ENCODE results near the gene PLXDC1.
A peak's percentile ranks its signal among the peaks of the same experiment; 100 is the strongest.
"Not testable (repeated sequence)": the region's sequence is repeated elsewhere in the genome, so short reads cannot be mapped to it uniquely, and the experiment has no call there.

The PLXDC1 gene

DNA sequence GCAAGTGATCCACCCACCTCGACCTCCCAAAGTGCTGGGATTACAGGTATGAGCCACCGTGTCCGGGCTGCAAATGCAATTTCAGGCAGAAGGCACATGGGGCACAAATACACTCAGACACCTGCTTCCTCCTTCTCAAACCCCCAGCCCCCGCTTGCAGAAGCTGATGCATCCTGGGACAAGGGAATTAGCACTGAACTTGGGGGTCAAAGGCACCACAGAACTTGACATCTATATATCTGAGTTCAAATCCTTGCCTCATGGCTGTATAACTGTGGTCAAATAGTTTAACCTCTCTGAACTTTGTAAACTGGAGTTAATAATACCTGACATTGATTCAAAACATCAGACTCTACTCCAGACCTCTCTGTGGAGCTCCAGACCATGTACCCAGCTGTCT lies 18.7 kb upstream of the PLXDC1 start:
- Histone ChIP-seq H3K4me1 (ENCODE audit: control insufficient read depth, insufficient read depth, low read length) (0 out of 2 replicates have a peak, but pooled peaks cover 4% of the 10 kb centered on the region), H3K9me3 (ENCODE audit: control insufficient read depth, insufficient read depth, low read depth, low read length) (no peaks in the 10 kb centered on the region), H3K4me3 (ENCODE audit: low read depth, low read length) (no peak overlapping the region), H3K36me3 (ENCODE audit: control insufficient read depth in 2 of 2, insufficient read depth in 1 of 2, low read length in 2 of 2) (peaks cover 0 to 1% of the 10 kb centered on the region in 2 experiments; a peak in 1 of 3 replicates), H3K27ac (ENCODE audit: extremely low read depth, low read depth, low read length) (no peak overlapping the region)
- TF ChIP-seq ZNF23 (tag by site-specific recombination; IDR thresholded peaks at IDR 0.05; ENCODE audit: borderline replicate concordance) (no peak), ZNF701 (tag by site-specific recombination; IDR thresholded peaks at IDR 0.05) (no peak), ZNF660 (tag by site-specific recombination; IDR thresholded peaks at IDR 0.05) (no peak), ZNF837 (tag by site-specific recombination; IDR thresholded peaks at IDR 0.05) (no peak), ZNF292 (tag by site-specific recombination; IDR thresholded peaks at IDR 0.05; ENCODE audit: borderline replicate concordance, low read depth) (no peak), ZBTB48 (tag by site-specific recombination; IDR thresholded peaks at IDR 0.05) (no peak), REPIN1 (tag by site-specific recombination; IDR thresholded peaks at IDR 0.05; ENCODE audit: low read depth) (no peak), ZBTB20 (tag by site-specific recombination; IDR thresholded peaks at IDR 0.05) (no peak), ZNF157 (tag by site-specific recombination; IDR thresholded peaks at IDR 0.05) (no peak), ZNF792 (tag by site-specific recombination; IDR thresholded peaks at IDR 0.05) (no peak), ZNF626 (tag by site-specific recombination; IDR thresholded peaks at IDR 0.05) (no peak), ZNF670 (tag by site-specific recombination; IDR thresholded peaks at IDR 0.05; ENCODE audit: low read depth) (no peak), OVOL3 (tag by site-specific recombination; IDR thresholded peaks at IDR 0.05) (no peak), HOXC10 (CRISPR knock-in tag; IDR thresholded peaks at IDR 0.05) (no peak)
- ChIA-PET POLR2A (interaction anchor here (0.5 to 3.0 kb wide), 2 partner anchors 30 to 35 kb away, joined by 3 to 22 read pairs; partner anchors contain the start of gene RPL19), CTCF (interaction anchor here (0.8 to 6.4 kb wide), 7 partner anchors 8 to 435 kb away, joined by 3 to 58 read pairs (median 6); no protein-coding TSS in a partner anchor)

GRCh38 chr17:39169518-39169917 lies 18.1 kb upstream of the PLXDC1 start:
- H3K36me3 ChIP-seq (ENCODE audit: control insufficient read depth in 2 of 2, insufficient read depth in 1 of 2, low read length in 2 of 2): no peaks in the 10 kb centered on the region
- ChIA-PET CTCF (interaction anchor here (0.6 to 6.4 kb wide), 7 partner anchors 9 to 494 kb away, joined by 3 to 58 read pairs (median 6); no protein-coding TSS in a partner anchor), POLR2A (interaction anchor here (0.5 to 3.0 kb wide), 3 partner anchors 31 to 128 kb away, joined by 3 to 22 read pairs (median 4); partner anchors contain the start of gene RPL19)
- H3K4me1 ChIP-seq (ENCODE audit: control insufficient read depth, insufficient read depth, low read length): 0 out of 2 replicates have a peak, but pooled peaks cover 4% of the 10 kb centered on the region
- TF ChIP-seq ZNF548 (tag by site-specific recombination; IDR thresholded peaks at IDR 0.05) (no peak), ZNF449 (tag by site-specific recombination; IDR thresholded peaks at IDR 0.05) (peak; percentile 24; the same call in 1 of the 2 replicates)
- no peak overlapping the region for H3K4me3 ChIP-seq (ENCODE audit: low read depth, low read length)
- no peaks in the 10 kb centered on the region for H3K9me3 ChIP-seq (ENCODE audit: control insufficient read depth, insufficient read depth, low read depth, low read length)
- no peak overlapping the region for H3K27ac ChIP-seq (ENCODE audit: extremely low read depth, low read depth, low read length)

GRCh38 chr17:39169101-39169500 lies 17.7 kb upstream of the PLXDC1 start:
- H3K4me1 ChIP-seq (ENCODE audit: control insufficient read depth, insufficient read depth, low read length): 0 out of 2 replicates have a peak, but pooled peaks cover 4% of the 10 kb centered on the region
- POLR2A ChIA-PET: interaction anchor here (0.6 to 3.0 kb wide), 2 partner anchors 31 to 128 kb away, joined by 4 to 22 read pairs; partner anchors contain the start of gene RPL19

GRCh38 chr17:39168503-39168902 lies 17.1 kb upstream of the PLXDC1 start:
- H3K4me1 ChIP-seq (ENCODE audit: control insufficient read depth, insufficient read depth, low read length); H3K36me3 ChIP-seq (ENCODE audit: control insufficient read depth in 2 of 2, insufficient read depth in 1 of 2, low read length in 2 of 2); H3K4me3 ChIP-seq (ENCODE audit: low read depth, low read length); H3K9me3 ChIP-seq (ENCODE audit: control insufficient read depth, insufficient read depth, low read depth, low read length); H3K27ac ChIP-seq (ENCODE audit: extremely low read depth, low read depth, low read length): not testable (repeated sequence)
- ChIA-PET POLR2A (interaction anchor here (3.0 kb wide), 1 partner anchor 32 kb away, joined by 22 read pairs; the partner anchor contains the start of gene RPL19), CTCF (interaction anchor here (0.6 to 6.4 kb wide), 3 partner anchors 10 to 570 kb away, joined by 4 to 58 read pairs (median 6); no protein-coding TSS in a partner anchor)

More at GRCh38 chr17:39169101-39169500, 17.7 kb upstream of the PLXDC1 start:
- Histone ChIP-seq H3K27ac (ENCODE audit: extremely low read depth, low read depth, low read length) (no peak overlapping the region), H3K36me3 (ENCODE audit: control insufficient read depth in 2 of 2, insufficient read depth in 1 of 2, low read length in 2 of 2) (no peaks in the 10 kb centered on the region), H3K4me3 (ENCODE audit: low read depth, low read length) (no peak overlapping the region), H3K9me3 (ENCODE audit: control insufficient read depth, insufficient read depth, low read depth, low read length) (no peaks in the 10 kb centered on the region)
- CTCF ChIA-PET: interaction anchor here (0.6 to 6.4 kb wide), 7 partner anchors 9 to 493 kb away, joined by 3 to 58 read pairs (median 6); no protein-coding TSS in a partner anchor
- TF ChIP-seq RBAK (tag by site-specific recombination; IDR thresholded peaks at IDR 0.05) (no peak), ZNF239 (tag by site-specific recombination; IDR thresholded peaks at IDR 0.05) (no peak), ZNF266 (tag by site-specific recombination; IDR thresholded peaks at IDR 0.05; ENCODE audit: low read depth) (no peak), ZBTB8A (tag by site-specific recombination; IDR thresholded peaks at IDR 0.05) (no peak), ZBTB7A (tag by site-specific recombination; IDR thresholded peaks at IDR 0.05; ENCODE audit: low read depth) (no peak), ZBTB48 (tag by site-specific recombination; IDR thresholded peaks at IDR 0.05) (no peak), ZNF544 (tag by site-specific recombination; IDR thresholded peaks at IDR 0.05) (no peak), TRIM28 (IDR thresholded peaks at IDR 0.05; ENCODE audit: borderline replicate concordance, low read length) (no peak)
- TF ChIP-seq, protein P1, sequence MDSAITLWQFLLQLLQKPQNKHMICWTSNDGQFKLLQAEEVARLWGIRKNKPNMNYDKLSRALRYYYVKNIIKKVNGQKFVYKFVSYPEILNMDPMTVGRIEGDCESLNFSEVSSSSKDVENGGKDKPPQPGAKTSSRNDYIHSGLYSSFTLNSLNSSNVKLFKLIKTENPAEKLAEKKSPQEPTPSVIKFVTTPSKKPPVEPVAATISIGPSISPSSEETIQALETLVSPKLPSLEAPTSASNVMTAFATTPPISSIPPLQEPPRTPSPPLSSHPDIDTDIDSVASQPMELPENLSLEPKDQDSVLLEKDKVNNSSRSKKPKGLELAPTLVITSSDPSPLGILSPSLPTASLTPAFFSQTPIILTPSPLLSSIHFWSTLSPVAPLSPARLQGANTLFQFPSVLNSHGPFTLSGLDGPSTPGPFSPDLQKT (IDR thresholded peaks at IDR 0.05; ENCODE audit: borderline replicate concordance, low read depth, low read length): no peak
- TF ChIP-seq, protein P2, sequence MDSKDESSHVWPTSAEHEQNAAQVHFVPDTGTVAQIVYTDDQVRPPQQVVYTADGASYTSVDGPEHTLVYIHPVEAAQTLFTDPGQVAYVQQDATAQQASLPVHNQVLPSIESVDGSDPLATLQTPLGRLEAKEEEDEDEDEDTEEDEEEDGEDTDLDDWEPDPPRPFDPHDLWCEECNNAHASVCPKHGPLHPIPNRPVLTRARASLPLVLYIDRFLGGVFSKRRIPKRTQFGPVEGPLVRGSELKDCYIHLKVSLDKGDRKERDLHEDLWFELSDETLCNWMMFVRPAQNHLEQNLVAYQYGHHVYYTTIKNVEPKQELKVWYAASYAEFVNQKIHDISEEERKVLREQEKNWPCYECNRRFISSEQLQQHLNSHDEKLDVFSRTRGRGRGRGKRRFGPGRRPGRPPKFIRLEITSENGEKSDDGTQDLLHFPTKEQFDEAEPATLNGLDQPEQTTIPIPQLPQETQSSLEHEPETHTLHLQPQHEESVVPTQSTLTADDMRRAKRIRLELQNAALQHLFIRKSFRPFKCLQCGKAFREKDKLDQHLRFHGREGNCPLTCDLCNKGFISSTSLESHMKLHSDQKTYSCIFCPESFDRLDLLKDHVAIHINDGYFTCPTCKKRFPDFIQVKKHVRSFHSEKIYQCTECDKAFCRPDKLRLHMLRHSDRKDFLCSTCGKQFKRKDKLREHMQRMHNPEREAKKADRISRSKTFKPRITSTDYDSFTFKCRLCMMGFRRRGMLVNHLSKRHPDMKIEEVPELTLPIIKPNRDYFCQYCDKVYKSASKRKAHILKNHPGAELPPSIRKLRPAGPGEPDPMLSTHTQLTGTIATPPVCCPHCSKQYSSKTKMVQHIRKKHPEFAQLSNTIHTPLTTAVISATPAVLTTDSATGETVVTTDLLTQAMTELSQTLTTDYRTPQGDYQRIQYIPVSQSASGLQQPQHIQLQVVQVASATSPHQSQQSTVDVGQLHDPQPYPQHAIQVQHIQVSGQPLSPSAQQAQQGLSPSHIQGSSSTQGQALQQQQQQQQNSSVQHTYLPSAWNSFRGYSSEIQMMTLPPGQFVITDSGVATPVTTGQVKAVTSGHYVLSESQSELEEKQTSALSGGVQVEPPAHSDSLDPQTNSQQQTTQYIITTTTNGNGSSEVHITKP (tag by site-specific recombination; IDR thresholded peaks at IDR 0.05): no peak
